Panc1 (cell line): ENCODE measurements around the gene KCNAB2. TPM values are rescaled to one million over a fixed set of nuclear protein-coding genes. Genes with fewer than 3 reads are reported as not detected.

ENCODE experiments used
- ATAC-seq: fragments of 200-7000 bp; cut with Tn5 transposase; 2 replicates; pipeline ENCODE4 v1.9.1; 2020; ENCODE audit warnings: mild to moderate bottlenecking, moderate library complexity
- BruUV-seq: library from RNA; stranded (reverse); fragments of 400-500 nt; replicated peaks from 2 replicates; lab custom pipeline; 2021; lab: Mats Ljungman, UMichigan
- CTCF ChIA-PET: fragments of 300-600 bp; sonication (Branson Sonifier 250); formaldehyde crosslinking; loops from one replicate; lab custom pipeline; 2022; ENCODE audit warnings: antibody characterized with exemption; lab: Charles Lee
- POLR2A ChIA-PET: fragments of 300-600 bp; sonication (Branson Sonifier 250); formaldehyde crosslinking; loops from one replicate; lab custom pipeline; 2022; ENCODE audit warnings: antibody characterized with exemption; lab: Charles Lee
- DNase-seq: peaks from one replicate; pipeline ENCODE4 v3.0.0-alpha.2; 2010; ENCODE audit warnings: low read depth, low spot score
- H3K27ac ChIP-seq: 2 replicates; pipeline ENCODE4 v1.5.1; 2011; ENCODE audit warnings: mild to moderate bottlenecking, low read length, inconsistent platforms
- H3K27me3 ChIP-seq: fragments of 200-500 bp; sonication (Bioruptor generic); 2 replicates; pipeline ENCODE4 v1.6.0; 2014; ENCODE audit warnings: low read length, inconsistent platforms; ENCODE audit not compliant: control insufficient read depth, insufficient read depth
- H3K36me3 ChIP-seq: fragments of 200-500 bp; sonication (Bioruptor generic); 2 replicates; pipeline ENCODE4 v1.5.1; 2014; ENCODE audit warnings: inconsistent platforms, mild to moderate bottlenecking, low read length, moderate library complexity; ENCODE audit not compliant: control insufficient read depth, insufficient read depth
- H3K4me1 ChIP-seq: 2 replicates; pipeline ENCODE4 v1.5.1; 2011; ENCODE audit warnings: inconsistent platforms, mild to moderate bottlenecking, low read length, moderate library complexity; ENCODE audit not compliant: control insufficient read depth, insufficient read depth
- H3K4me3 ChIP-seq, 2 experiments: 2 replicates each; pipeline ENCODE4 v1.5.1; 2011 to 2012; ENCODE audit warnings: low read depth in 2 of 2, low read length in 2 of 2, mild to moderate bottlenecking in 2 of 2, inconsistent platforms in 1 of 2, moderate library complexity in 1 of 2
- H3K9me3 ChIP-seq: fragments of 200-500 bp; sonication (Bioruptor generic); 2 replicates; pipeline ENCODE4 v1.5.1; 2014; ENCODE audit warnings: low read depth, mild to moderate bottlenecking, inconsistent platforms, low read length, moderate library complexity; ENCODE audit not compliant: control insufficient read depth, insufficient read depth
- CTCF ChIP-seq: fragments of 450-650 bp; IDR thresholded peaks from 2 replicates; pipeline ENCODE4 v1.5.1; 2017; ENCODE audit warnings: mild to moderate bottlenecking
- POLR2AphosphoS5 ChIP-seq: IDR thresholded peaks from 2 replicates; pipeline ENCODE4 v1.6.1; 2012; ENCODE audit warnings: mild to moderate bottlenecking, low read depth, low read length, moderate library complexity
- REST ChIP-seq, 2 experiments: IDR thresholded peaks; 2 replicates each; pipeline ENCODE4 v1.6.1; 2011 to 2012; ENCODE audit warnings: low read depth in 2 of 2, control low read depth in 1 of 2, low read length in 1 of 2, mild to moderate bottlenecking in 1 of 2, moderate library complexity in 1 of 2; ENCODE audit not compliant: insufficient read depth in 1 of 2
- SIN3A ChIP-seq: IDR thresholded peaks from 2 replicates; pipeline ENCODE4 v1.6.1; 2012; ENCODE audit warnings: low read depth, mild to moderate bottlenecking, low read length, moderate library complexity, borderline replicate concordance; ENCODE audit not compliant: insufficient read depth
- TCF7L2 ChIP-seq: IDR thresholded peaks from 2 replicates; pipeline ENCODE4 v1.6.1; 2011; ENCODE audit warnings: mild to moderate bottlenecking, low read depth, low read length, inconsistent platforms
- in situ Hi-C: cut with HindIII; loops from 2 replicates; pipeline ENCODE4 v1.10.0; 2016; ENCODE audit warnings: low sequenced_read_pairs, low pct_unique_long_range_greater_than_20kb
- intact Hi-C: fragments of 100-400 bp; cut with micrococcal nuclease; formaldehyde crosslinking; loops from one replicate; pipeline ENCODE4 v1.10.0; 2022; ENCODE audit not compliant: unreplicated experiment
- total RNA-seq: library from RNA; stranded (reverse); gene quantifications from one replicate; pipeline ENCODE4 v1.2.1, GENCODE V29; 2021; ENCODE audit not compliant: unreplicated experiment

The KCNAB2 gene
- total RNA-seq, 1 experiment from 2014 or later = 27.6 TPM

- Histone ChIP-seq H3K4me3 (no peak overlapping the region), H3K9me3 (no peaks in the 10 kb centered on the region), H3K27me3 (no peaks in the 10 kb centered on the region), H3K36me3 (no peaks in the 10 kb centered on the region), H3K27ac (no peak overlapping the region), H3K4me1 (peaks cover 17% of the 10 kb centered on the region)
- ChIA-PET POLR2A (no interaction called here), CTCF (interaction anchor here (0.7 kb wide), 2 partner anchors 155 to 1446 kb away, joined by 3 to 5 read pairs; no protein-coding TSS in a partner anchor)
- TF ChIP-seq TCF7L2 = no peak
- no peak for TF ChIP-seq REST (IDR thresholded peaks at IDR 0.05; ENCODE audit: insufficient read depth in 1 of 2, low read depth in 2 of 2, low read length in 1 of 2)
- no peak for TF ChIP-seq CTCF
- no peak for TF ChIP-seq SIN3A
- no peak for TF ChIP-seq POLR2AphosphoS5
- BruUV-seq = no TSS peak
- intact Hi-C loops = no loop called here
- in situ Hi-C loops = no loop called here
- DNase-seq (no peak), ATAC-seq (no peak)
These were observed 12.6 kb upstream of the KCNAB2 start for GRCh38 chr1:6033124-6033523.

GRCh38 chr1:6033986-6034749 lies 11.5 kb upstream of the KCNAB2 start:
- in situ Hi-C loops = no loop called here
- no peaks in the 10 kb centered on the region for H3K27me3 ChIP-seq
- no peaks in the 10 kb centered on the region for H3K9me3 ChIP-seq
- ChIA-PET POLR2A (no interaction called here), CTCF (interaction anchor here (0.6 to 0.8 kb wide), 5 partner anchors 8 to 208 kb away, joined by 3 to 4 read pairs (median 3); no protein-coding TSS in a partner anchor)
- ATAC-seq (peak; percentile 84), DNase-seq (no peak)
- H3K36me3 ChIP-seq = no peaks in the 10 kb centered on the region
- H3K27ac ChIP-seq = 0 out of 2 replicates have a peak overlapping the region, but pooled peaks have one; percentile 31
- no TSS peak for BruUV-seq
- TF ChIP-seq TCF7L2 (no peak), CTCF (peak; percentile 91)
- H3K4me3 ChIP-seq = no peak overlapping the region
- intact Hi-C loops = no loop called here
- H3K4me1 ChIP-seq = peaks cover 17% of the 10 kb centered on the region
